K562 (cell line): ENCODE measurements around the gene KIAA1614. TPM values are rescaled to one million over a fixed set of nuclear protein-coding genes. Genes with fewer than 3 reads are reported as not detected.

Experiments used
- L3MBTL2 ChIP-seq: fragments of 450-650 bp; IDR thresholded peaks from 2 replicates; pipeline ENCODE4 v1.6.1; 2016; ENCODE audit warnings: mild to moderate bottlenecking, moderate library complexity
- SREBF2 ChIP-seq: sonication (generic); formaldehyde crosslinking; IDR thresholded peaks from 2 replicates; pipeline ENCODE4 v1.4.0; 2020; ENCODE audit warnings: mild to moderate bottlenecking, missing genetic modification reagents
- ZNF174 ChIP-seq: fragments of 250-450 bp; sonication (Bioruptor Pico); IDR thresholded peaks from 2 replicates; pipeline ENCODE4 v1.4.0; 2020; ENCODE audit warnings: mild to moderate bottlenecking
- polyA plus RNA-seq, 8 experiments: library from polyadenylated mRNA; depleted of rRNA in 4 of 8; stranded (reverse) in 5 of 8; unstranded in 3 of 8; fragments of >200 nt; fragmentation: Nextera tagmentation in 2 of 8; fragmentation: Illumina TruSeq in 1 of 8; extraction: Ambion mirVana in 2 of 8; extraction: Trizol in 1 of 8; gene quantifications; 2 replicates each; pipeline versions ENCODE4 v1.2.1 to v1.2.3, GENCODE V29; 2011 to 2014; ENCODE audit warnings: inconsistent platforms in 1 of 8, missing spikeins in 1 of 8
- total RNA-seq, 7 experiments: library from RNA; depleted of rRNA in 6 of 7; stranded (reverse); fragments of >200 nt in 6 of 7; fragmentation: Illumina TruSeq in 2 of 7; extraction: Trizol in 2 of 7; gene quantifications; 2 replicates each; pipeline versions ENCODE4 v1.2.1 to v1.2.3, GENCODE V29; 2011 to 2021; ENCODE audit warnings: low replicate concordance in 1 of 7
- TF ChIP-seq, protein P1 (sequence below), 2 experiments: fragments of 450-650 bp; formaldehyde crosslinking in 1 of 2; IDR thresholded peaks; 2 replicates each; pipeline versions ENCODE4 v1.4.0 to v1.6.1; 2014 to 2020; ENCODE audit warnings: mild to moderate bottlenecking in 2 of 2, borderline replicate concordance in 1 of 2, low read depth in 1 of 2
- TF ChIP-seq, protein P2 (sequence below), 2 experiments: fragments of 450-650 bp in 1 of 2; sonication (generic) in 1 of 2; formaldehyde crosslinking; conservative IDR thresholded peaks; 2 replicates each; pipeline versions ENCODE4 v1.4.0 to v1.8.1; 2020 to 2022; ENCODE audit warnings: mild to moderate bottlenecking in 1 of 2, missing genetic modification reagents in 1 of 2
- TF ChIP-seq, protein P3 (sequence below), 2 experiments: fragments of 150-350 bp in 1 of 2; IDR thresholded peaks; 2 replicates each; pipeline ENCODE4 v1.6.1; 2012 to 2016; ENCODE audit warnings: low read depth in 2 of 2, low read length in 2 of 2, mild to moderate bottlenecking in 1 of 2, moderate library complexity in 1 of 2
- TF ChIP-seq, protein P4 (sequence below): IDR thresholded peaks from 3 replicates; pipeline ENCODE4 v1.6.1; 2011; ENCODE audit warnings: borderline replicate concordance, mild to moderate bottlenecking; ENCODE audit not compliant: insufficient read length, insufficient read depth
- TF ChIP-seq, protein P5 (sequence below): fragments of 450-650 bp; IDR thresholded peaks from 2 replicates; pipeline ENCODE4 v1.6.1; 2016; ENCODE audit warnings: antibody characterized with exemption
- TF ChIP-seq, protein P6 (sequence below): fragments of 450-650 bp; formaldehyde crosslinking; conservative IDR thresholded peaks from 2 replicates; pipeline ENCODE4 v1.4.0; 2022; ENCODE audit warnings: mild to moderate bottlenecking, missing genetic modification characterization

The KIAA1614 gene
- total and polyA plus RNA-seq, 9 of the 15 experiments (the other 6 are each of a cell fraction or from before 2014, with no cell fraction given): 0.01 to 1.1 (median 0.15) TPM; not detected in 1

DNA sequence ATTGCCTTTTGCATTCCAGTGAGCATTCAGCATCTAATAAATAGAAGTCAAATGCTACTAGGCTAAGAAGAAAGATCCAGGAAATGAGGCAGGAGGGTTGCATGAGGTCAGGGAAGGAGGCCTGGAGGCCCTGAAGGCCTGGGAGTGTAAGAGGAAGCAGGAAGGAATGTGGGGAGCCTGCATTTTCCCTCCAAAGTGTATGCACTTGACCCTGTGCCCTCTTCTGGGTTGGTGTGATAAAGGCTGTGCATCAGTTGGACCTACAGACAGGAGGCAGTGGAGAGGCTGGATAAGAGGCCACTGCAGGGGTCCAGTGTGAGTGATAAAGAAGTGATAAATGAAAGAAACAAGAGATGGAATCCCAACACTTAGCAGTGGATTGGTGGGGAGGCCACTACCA is 20.4 kb downstream of the KIAA1614 start (continued):
- TF ChIP-seq, protein P1, sequence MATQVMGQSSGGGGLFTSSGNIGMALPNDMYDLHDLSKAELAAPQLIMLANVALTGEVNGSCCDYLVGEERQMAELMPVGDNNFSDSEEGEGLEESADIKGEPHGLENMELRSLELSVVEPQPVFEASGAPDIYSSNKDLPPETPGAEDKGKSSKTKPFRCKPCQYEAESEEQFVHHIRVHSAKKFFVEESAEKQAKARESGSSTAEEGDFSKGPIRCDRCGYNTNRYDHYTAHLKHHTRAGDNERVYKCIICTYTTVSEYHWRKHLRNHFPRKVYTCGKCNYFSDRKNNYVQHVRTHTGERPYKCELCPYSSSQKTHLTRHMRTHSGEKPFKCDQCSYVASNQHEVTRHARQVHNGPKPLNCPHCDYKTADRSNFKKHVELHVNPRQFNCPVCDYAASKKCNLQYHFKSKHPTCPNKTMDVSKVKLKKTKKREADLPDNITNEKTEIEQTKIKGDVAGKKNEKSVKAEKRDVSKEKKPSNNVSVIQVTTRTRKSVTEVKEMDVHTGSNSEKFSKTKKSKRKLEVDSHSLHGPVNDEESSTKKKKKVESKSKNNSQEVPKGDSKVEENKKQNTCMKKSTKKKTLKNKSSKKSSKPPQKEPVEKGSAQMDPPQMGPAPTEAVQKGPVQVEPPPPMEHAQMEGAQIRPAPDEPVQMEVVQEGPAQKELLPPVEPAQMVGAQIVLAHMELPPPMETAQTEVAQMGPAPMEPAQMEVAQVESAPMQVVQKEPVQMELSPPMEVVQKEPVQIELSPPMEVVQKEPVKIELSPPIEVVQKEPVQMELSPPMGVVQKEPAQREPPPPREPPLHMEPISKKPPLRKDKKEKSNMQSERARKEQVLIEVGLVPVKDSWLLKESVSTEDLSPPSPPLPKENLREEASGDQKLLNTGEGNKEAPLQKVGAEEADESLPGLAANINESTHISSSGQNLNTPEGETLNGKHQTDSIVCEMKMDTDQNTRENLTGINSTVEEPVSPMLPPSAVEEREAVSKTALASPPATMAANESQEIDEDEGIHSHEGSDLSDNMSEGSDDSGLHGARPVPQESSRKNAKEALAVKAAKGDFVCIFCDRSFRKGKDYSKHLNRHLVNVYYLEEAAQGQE (IDR thresholded peaks at IDR 0.05; ENCODE audit: borderline replicate concordance): no peak
- TF ChIP-seq, protein P1 (CRISPR knock-in tag; IDR thresholded peaks at IDR 0.05; ENCODE audit: low read depth): no peak
- TF ChIP-seq, protein P2, sequence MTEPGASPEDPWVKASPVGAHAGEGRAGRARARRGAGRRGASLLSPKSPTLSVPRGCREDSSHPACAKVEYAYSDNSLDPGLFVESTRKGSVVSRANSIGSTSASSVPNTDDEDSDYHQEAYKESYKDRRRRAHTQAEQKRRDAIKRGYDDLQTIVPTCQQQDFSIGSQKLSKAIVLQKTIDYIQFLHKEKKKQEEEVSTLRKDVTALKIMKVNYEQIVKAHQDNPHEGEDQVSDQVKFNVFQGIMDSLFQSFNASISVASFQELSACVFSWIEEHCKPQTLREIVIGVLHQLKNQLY (CRISPR knock-in tag; conservative IDR thresholded peaks at IDR 0.05): no peak
- peak; percentile 88 for TF ChIP-seq L3MBTL2
- TF ChIP-seq, protein P3, sequence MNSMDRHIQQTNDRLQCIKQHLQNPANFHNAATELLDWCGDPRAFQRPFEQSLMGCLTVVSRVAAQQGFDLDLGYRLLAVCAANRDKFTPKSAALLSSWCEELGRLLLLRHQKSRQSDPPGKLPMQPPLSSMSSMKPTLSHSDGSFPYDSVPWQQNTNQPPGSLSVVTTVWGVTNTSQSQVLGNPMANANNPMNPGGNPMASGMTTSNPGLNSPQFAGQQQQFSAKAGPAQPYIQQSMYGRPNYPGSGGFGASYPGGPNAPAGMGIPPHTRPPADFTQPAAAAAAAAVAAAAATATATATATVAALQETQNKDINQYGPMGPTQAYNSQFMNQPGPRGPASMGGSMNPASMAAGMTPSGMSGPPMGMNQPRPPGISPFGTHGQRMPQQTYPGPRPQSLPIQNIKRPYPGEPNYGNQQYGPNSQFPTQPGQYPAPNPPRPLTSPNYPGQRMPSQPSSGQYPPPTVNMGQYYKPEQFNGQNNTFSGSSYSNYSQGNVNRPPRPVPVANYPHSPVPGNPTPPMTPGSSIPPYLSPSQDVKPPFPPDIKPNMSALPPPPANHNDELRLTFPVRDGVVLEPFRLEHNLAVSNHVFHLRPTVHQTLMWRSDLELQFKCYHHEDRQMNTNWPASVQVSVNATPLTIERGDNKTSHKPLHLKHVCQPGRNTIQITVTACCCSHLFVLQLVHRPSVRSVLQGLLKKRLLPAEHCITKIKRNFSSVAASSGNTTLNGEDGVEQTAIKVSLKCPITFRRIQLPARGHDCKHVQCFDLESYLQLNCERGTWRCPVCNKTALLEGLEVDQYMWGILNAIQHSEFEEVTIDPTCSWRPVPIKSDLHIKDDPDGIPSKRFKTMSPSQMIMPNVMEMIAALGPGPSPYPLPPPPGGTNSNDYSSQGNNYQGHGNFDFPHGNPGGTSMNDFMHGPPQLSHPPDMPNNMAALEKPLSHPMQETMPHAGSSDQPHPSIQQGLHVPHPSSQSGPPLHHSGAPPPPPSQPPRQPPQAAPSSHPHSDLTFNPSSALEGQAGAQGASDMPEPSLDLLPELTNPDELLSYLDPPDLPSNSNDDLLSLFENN (IDR thresholded peaks at IDR 0.05; ENCODE audit: low read depth in 2 of 2, low read length in 2 of 2): peak in 1 of 2 experiments; percentile 70; a peak in 1 of 4 replicates
- TF ChIP-seq, protein P4, sequence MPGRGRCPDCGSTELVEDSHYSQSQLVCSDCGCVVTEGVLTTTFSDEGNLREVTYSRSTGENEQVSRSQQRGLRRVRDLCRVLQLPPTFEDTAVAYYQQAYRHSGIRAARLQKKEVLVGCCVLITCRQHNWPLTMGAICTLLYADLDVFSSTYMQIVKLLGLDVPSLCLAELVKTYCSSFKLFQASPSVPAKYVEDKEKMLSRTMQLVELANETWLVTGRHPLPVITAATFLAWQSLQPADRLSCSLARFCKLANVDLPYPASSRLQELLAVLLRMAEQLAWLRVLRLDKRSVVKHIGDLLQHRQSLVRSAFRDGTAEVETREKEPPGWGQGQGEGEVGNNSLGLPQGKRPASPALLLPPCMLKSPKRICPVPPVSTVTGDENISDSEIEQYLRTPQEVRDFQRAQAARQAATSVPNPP: no peak
- TF ChIP-seq, protein P5, sequence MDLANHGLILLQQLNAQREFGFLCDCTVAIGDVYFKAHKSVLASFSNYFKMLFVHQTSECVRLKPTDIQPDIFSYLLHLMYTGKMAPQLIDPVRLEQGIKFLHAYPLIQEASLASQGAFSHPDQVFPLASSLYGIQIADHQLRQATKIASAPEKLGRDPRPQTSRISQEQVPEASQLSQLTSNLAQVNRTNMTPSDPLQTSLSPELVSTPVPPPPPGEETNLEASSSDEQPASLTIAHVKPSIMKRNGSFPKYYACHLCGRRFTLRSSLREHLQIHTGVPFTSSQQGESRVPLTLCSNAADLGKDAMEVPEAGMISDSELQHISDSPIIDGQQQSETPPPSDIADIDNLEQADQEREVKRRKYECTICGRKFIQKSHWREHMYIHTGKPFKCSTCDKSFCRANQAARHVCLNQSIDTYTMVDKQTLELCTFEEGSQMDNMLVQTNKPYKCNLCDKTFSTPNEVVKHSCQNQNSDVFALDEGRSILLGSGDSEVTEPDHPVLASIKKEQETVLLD: peak; percentile 51; the same call in 1 of the 2 replicates
- TF ChIP-seq ZNF174: no peak
- TF ChIP-seq SREBF2 (CRISPR knock-in tag): no peak
- TF ChIP-seq, protein P6, sequence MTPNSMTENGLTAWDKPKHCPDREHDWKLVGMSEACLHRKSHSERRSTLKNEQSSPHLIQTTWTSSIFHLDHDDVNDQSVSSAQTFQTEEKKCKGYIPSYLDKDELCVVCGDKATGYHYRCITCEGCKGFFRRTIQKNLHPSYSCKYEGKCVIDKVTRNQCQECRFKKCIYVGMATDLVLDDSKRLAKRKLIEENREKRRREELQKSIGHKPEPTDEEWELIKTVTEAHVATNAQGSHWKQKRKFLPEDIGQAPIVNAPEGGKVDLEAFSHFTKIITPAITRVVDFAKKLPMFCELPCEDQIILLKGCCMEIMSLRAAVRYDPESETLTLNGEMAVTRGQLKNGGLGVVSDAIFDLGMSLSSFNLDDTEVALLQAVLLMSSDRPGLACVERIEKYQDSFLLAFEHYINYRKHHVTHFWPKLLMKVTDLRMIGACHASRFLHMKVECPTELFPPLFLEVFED (CRISPR knock-in tag): no peak
